Stimulated activated CD8-positive, alpha-beta memory T cell treated with anti-CD3 and anti-CD28 coated beads, Interleukin-7, amount 100 ng/mL, for 1 hour (primary cell): ENCODE measurements around the gene LYPD8.

Source experiments
- DNase-seq, 2 donors: peaks; one replicate each; pipeline ENCODE4 v3.0.0-alpha.2; 2020; ENCODE audit warnings: low read depth in 2 of 2

The LYPD8 gene

DNA sequence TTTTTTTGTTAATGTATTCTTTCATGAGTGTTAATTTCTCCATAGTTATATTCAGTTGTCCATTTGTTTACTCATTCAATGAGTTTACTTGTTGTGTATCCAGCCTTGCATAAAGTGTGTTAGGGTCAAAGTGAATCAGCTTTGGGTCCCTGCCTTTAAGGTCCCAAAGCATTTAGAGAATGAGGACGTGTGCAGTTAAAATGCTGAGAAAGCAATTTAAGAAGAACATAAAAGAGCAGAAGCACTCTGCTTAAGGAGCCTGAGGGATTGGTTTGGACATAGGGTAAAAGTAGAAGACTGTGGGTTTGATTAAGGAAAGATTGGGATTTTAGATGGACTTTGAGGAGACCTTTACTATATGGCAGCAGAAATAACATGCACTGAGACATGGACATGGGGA is 56.5 kb downstream of the LYPD8 start:
- DNase-seq: no peak

DNA sequence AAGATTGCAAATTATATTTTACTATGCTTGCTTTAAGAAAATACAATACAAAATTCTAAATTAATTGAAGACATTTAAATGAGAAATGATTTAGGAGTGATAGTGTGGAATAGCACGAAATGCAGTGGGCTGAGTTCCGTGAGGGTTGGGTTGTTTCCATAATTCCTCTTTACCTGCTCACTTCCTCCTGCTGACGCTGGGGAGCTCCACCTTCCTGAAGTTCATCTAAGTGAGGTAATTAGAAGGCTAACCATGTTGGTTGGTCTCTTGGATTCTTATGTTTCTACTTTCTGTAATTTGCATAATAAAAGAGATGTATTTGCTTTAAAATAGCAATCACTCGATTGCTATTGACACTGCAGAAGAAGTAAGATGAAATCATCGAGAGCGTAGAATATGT is 57.7 kb downstream of the LYPD8 start:
- no peak for DNase-seq

DNA sequence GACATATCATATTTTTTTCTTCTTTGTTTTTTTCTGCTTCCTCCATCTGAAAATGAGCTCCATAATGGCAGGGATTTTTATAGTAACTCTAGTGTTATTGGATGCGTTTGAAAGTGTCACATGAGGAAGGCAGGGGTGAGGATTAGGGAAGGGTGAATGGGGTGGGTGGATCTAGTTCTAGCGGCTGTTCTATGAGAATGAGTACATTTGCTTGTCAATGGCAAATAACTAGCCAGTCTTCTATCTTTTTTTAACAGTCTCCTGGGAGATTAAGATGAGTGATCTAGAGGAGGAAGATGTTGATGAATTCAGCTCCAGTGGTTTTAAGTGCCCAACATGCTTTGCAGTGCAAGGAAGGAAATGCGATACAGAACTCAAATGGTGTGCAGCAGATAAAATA is 58.8 kb downstream of the LYPD8 start:
- no peak for DNase-seq

DNA sequence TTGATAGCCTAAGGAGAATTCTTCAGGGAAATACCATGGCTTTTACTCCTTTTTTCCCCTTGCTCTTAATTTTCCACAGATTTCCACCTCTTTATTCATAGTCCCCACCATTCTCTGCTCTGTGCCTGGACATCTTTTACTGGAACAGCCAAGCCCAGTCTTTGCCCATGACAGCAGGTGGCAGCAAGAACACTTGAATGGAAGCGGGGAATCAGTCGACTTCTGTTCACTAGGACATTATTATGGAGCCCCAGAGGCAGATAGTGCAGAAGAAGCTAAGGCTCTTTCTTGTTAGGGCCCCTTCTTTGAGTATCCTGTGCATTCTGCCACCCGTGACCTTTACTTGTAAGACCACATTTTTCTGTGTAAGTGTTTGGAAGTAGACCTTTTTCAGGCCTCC is 59.3 kb downstream of the LYPD8 start:
- DNase-seq: no peak

DNA sequence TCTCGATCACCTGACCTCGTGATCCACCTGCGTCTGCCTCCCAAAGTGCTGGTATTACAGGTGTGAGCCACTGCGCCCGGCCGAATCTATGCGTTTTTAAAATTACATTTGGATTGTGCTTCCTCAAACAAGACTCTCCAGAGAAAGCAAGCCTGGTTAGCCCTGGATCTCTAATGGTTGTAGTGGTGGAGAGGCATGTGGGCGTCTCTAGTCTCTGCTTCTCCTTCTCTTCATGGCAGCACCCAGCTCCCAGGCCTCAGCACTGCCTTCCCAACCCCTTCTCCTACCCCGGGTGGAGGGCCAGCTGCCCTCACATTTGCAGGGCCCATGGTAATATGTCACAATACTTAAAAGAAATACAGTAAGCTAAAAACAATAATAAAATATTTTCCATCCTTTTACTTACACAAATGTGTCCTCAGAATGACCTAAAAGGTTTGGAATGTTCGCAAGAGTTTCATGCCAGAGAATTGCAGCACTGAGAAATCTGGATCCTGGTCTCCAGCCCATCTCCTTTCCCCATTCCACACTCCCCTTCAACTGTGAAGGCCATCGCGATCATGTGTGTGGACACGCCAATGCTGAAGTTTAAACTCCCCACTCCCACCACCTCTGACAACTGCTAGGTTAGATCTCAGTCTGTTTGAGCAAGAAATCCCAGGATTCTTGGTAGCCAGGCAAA is 60.0 kb downstream of the LYPD8 start:
- DNase-seq: no peak

DNA sequence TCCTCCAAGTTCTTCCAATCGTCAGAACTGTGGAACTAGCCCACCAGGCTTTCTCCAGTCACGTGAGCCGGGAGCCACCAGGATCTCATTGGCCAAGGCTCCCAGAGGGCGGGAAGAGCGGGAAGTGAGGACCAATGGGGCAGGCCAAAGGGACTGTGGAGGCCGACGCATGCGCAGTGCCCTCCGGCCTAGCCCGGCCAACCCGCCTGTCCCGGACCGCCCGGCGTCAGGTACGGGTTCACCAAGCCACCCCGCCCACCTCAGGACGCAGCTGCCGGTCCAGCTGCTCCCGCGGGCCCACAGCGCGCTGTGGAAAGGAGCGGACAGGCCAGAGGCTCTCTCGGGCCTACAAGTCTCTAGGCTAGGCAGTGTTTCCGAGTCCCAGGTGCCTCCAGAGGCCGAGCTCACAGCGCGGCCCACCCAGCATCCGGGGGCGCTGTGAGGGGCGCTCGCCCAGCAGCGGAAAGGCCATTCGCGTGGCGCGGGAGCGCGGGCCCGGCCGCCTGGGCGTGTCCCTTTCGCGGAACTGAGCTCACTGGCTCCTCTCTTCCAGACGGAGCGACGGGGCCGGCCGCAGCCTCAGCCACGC is 63.9 kb downstream of the LYPD8 start:
- no peak for DNase-seq
